ENCODE measurements around the gene OPRM1.

GRCh38 chr6:154071711-154072110 is 32.7 kb downstream of the OPRM1 start:
- TF ChIP-seq EZH2 (IDR thresholded peaks at IDR 0.05; ENCODE audit: borderline replicate concordance, low read depth, low read length, severe bottlenecking) (no peak), CTCF (IDR thresholded peaks at IDR 0.05; ENCODE audit: borderline replicate concordance, extremely low read depth, low read length, poor library complexity, severe bottlenecking) (no peak)
